Upper lobe of left lung (tissue), 4 donors: ENCODE measurements around the gene PDE4B.

Experiments used
- EP300 ChIP-seq, 4 donors: sonication (generic); formaldehyde crosslinking; IDR thresholded peaks; one replicate each; pipeline ENCODE4 v1.5.1; 2017; ENCODE audit warnings: antibody characterized with exemption in 4 of 4, control low read depth in 2 of 4
- POLR2A ChIP-seq, 4 donors: fragments of 450-650 bp; IDR thresholded peaks; one replicate each; pipeline ENCODE4 v1.5.1; 2016 to 2017; ENCODE audit warnings: antibody characterized with exemption in 4 of 4, mild to moderate bottlenecking in 2 of 4
- POLR2AphosphoS5 ChIP-seq, 2 donors: sonication (generic); formaldehyde crosslinking; IDR thresholded peaks; one replicate each; pipeline ENCODE4 v1.5.1; 2017; ENCODE audit warnings: antibody characterized with exemption in 2 of 2
- TF ChIP-seq, protein P1 (sequence below), 6 experiments: fragments of 450-650 bp in 4 of 6; fragments of 200-600 bp in 2 of 6; sonication (generic) in 2 of 6; IDR thresholded peaks; one replicate each; pipeline ENCODE4 v1.5.1; 2016 to 2019; ENCODE audit warnings: antibody characterized with exemption in 6 of 6

GRCh38 chr1:66159800-66160199 is 367.1 kb downstream of the PDE4B start:
- TF ChIP-seq, protein P1, sequence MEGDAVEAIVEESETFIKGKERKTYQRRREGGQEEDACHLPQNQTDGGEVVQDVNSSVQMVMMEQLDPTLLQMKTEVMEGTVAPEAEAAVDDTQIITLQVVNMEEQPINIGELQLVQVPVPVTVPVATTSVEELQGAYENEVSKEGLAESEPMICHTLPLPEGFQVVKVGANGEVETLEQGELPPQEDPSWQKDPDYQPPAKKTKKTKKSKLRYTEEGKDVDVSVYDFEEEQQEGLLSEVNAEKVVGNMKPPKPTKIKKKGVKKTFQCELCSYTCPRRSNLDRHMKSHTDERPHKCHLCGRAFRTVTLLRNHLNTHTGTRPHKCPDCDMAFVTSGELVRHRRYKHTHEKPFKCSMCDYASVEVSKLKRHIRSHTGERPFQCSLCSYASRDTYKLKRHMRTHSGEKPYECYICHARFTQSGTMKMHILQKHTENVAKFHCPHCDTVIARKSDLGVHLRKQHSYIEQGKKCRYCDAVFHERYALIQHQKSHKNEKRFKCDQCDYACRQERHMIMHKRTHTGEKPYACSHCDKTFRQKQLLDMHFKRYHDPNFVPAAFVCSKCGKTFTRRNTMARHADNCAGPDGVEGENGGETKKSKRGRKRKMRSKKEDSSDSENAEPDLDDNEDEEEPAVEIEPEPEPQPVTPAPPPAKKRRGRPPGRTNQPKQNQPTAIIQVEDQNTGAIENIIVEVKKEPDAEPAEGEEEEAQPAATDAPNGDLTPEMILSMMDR (IDR thresholded peaks at IDR 0.05): no peak
- TF ChIP-seq POLR2A (IDR thresholded peaks at IDR 0.05) (no peak), EP300 (IDR thresholded peaks at IDR 0.05) (no peak), POLR2AphosphoS5 (IDR thresholded peaks at IDR 0.05) (no peak)
